Endothelial cell of umbilical vein (primary cell): Measurements from ENCODE around the gene RMP24.

Experiments used
- BruUV-seq: library from RNA; stranded (reverse); fragments of 400-500 nt; replicated peaks from 2 replicates; lab custom pipeline; 2021; lab: Mats Ljungman, UMichigan
- CTCF ChIA-PET: fragments of 300-600, 350-600 bp; sonication (Branson Sonifier 250); formaldehyde crosslinking; loops from one replicate; lab custom pipeline; 2021; ENCODE audit warnings: antibody characterized with exemption, inconsistent platforms; lab: Charles Lee
- POLR2A ChIA-PET: fragments of 300-600, 350-600 bp; sonication (Branson Sonifier 250); formaldehyde crosslinking; loops from one replicate; lab custom pipeline; 2021; ENCODE audit warnings: antibody characterized with exemption, inconsistent platforms; lab: Charles Lee
- DNase-seq: peaks from one replicate; pipeline ENCODE4 v3.0.0-alpha.2; 2011; ENCODE audit warnings: low read depth, low spot score
- FAIRE-seq: peaks from 2 replicates; lab custom pipeline; 2011; peaks lifted over from hg19 to GRCh38; lab: Jason Lieb, UNC
- H2AFZ ChIP-seq: 2 replicates; pipeline ENCODE4 v1.6.0; 2012; ENCODE audit warnings: low read depth, low read length, control low read depth, inconsistent platforms
- H3K27ac ChIP-seq: 2 replicates; pipeline ENCODE4 v1.5.1; 2011; ENCODE audit warnings: low read depth, mild to moderate bottlenecking, control low read depth, low read length, moderate library complexity; ENCODE audit not compliant: insufficient read depth
- H3K27me3 ChIP-seq, 2 experiments: 2 replicates each; pipeline versions ENCODE4 v1.6.0 to v1.6.1; 2011; ENCODE audit warnings: low read length in 2 of 2, mixed read lengths in 1 of 2; ENCODE audit not compliant: control insufficient read depth in 2 of 2, insufficient read depth in 2 of 2
- H3K36me3 ChIP-seq, 2 experiments: 2 replicates in 1 of 2; 3 replicates in 1 of 2; pipeline ENCODE4 v1.5.1; 2011; ENCODE audit warnings: low read length in 2 of 2, mild to moderate bottlenecking in 1 of 2, moderate library complexity in 1 of 2; ENCODE audit not compliant: control insufficient read depth in 2 of 2, insufficient read depth in 2 of 2; ENCODE audit errors: extremely low read depth in 1 of 2
- H3K4me1 ChIP-seq: 3 replicates; pipeline ENCODE4 v1.5.1; 2011; ENCODE audit warnings: mild to moderate bottlenecking, low read length; ENCODE audit not compliant: control insufficient read depth, insufficient read depth; ENCODE audit errors: extremely low read depth
- H3K4me2 ChIP-seq: 2 replicates; pipeline ENCODE4 v1.6.1; 2011; ENCODE audit warnings: low read length, control low read depth, mixed read lengths; ENCODE audit not compliant: insufficient read depth
- H3K4me3 ChIP-seq, 3 experiments: fragments of 200-600 bp in 1 of 3; sonication (generic), shearing (Covaris generic) in 1 of 3; replicated peaks in 1 of 3; 2 replicates each; pipeline ENCODE4 v1.5.1; 2011 to 2016; ENCODE audit warnings: control low read depth in 3 of 3, low read length in 3 of 3, mild to moderate bottlenecking in 2 of 3, inconsistent platforms in 1 of 3, low read depth in 1 of 3, moderate library complexity in 1 of 3; ENCODE audit not compliant: insufficient read depth in 1 of 3
- H3K79me2 ChIP-seq: 2 replicates; pipeline ENCODE4 v1.6.0; 2012; ENCODE audit warnings: low read length, inconsistent platforms; ENCODE audit not compliant: control insufficient read depth, insufficient read depth
- H3K9ac ChIP-seq: replicated peaks from 2 replicates; pipeline ENCODE3; 2011; ENCODE audit warnings: low read length, control low read depth; ENCODE audit not compliant: insufficient read depth; ENCODE audit errors: extremely low read depth
- H3K9me1 ChIP-seq: replicated peaks from 3 replicates; pipeline ENCODE4 v1.6.0; 2011; ENCODE audit warnings: mild to moderate bottlenecking, low read length; ENCODE audit not compliant: control insufficient read depth, insufficient read depth; ENCODE audit errors: extremely low read depth
- H3K9me3 ChIP-seq: replicated peaks from 2 replicates; pipeline ENCODE4 v1.5.1; 2012; ENCODE audit warnings: low read length, inconsistent platforms; ENCODE audit not compliant: control insufficient read depth, insufficient read depth
- H4K20me1 ChIP-seq: replicated peaks from 2 replicates; pipeline ENCODE3; 2011; ENCODE audit warnings: mild to moderate bottlenecking, low read length; ENCODE audit not compliant: control insufficient read depth, insufficient read depth; ENCODE audit errors: extremely low read depth
- CTCF ChIP-seq, 2 donors: IDR thresholded peaks; 1 replicate in 1 of 2; 2 replicates in 1 of 2; pipeline ENCODE4 v1.5.1; 2011; ENCODE audit warnings: low read length in 2 of 2, mild to moderate bottlenecking in 2 of 2, moderate library complexity in 2 of 2, control low read depth in 1 of 2, inconsistent platforms in 1 of 2, low read depth in 1 of 2; ENCODE audit not compliant: insufficient read depth in 1 of 2; ENCODE audit errors: extremely low read depth in 1 of 2
- EZH2 ChIP-seq: IDR thresholded peaks from 2 replicates; pipeline ENCODE4 v1.6.1; 2012; ENCODE audit warnings: borderline replicate concordance, low read depth, mild to moderate bottlenecking, moderate library complexity, low read length, inconsistent platforms; ENCODE audit not compliant: severe bottlenecking
- FOS ChIP-seq: IDR thresholded peaks from 2 replicates; pipeline ENCODE4 v1.6.1; 2011; ENCODE audit warnings: mild to moderate bottlenecking, low read length, moderate library complexity, borderline replicate concordance; ENCODE audit not compliant: insufficient read depth
- GATA2 ChIP-seq: IDR thresholded peaks from 2 replicates; pipeline ENCODE4 v1.7.0; 2011; ENCODE audit warnings: low read depth, mild to moderate bottlenecking, moderate library complexity, mixed read lengths, low read length; ENCODE audit not compliant: insufficient read length, insufficient read depth
- JUN ChIP-seq: IDR thresholded peaks from 2 replicates; pipeline ENCODE4 v1.6.1; 2011; ENCODE audit warnings: borderline replicate concordance, low read depth; ENCODE audit not compliant: insufficient read length, insufficient read depth
- MYC ChIP-seq: IDR thresholded peaks from one replicate; pipeline ENCODE4 v1.6.1; 2011; ENCODE audit warnings: mild to moderate bottlenecking, low read depth, low read length
- POLR2A ChIP-seq: IDR thresholded peaks from 2 replicates; pipeline ENCODE4 v1.6.1; 2012; ENCODE audit warnings: low read depth, mild to moderate bottlenecking, control low read depth, low read length
- POLR2AphosphoS5 ChIP-seq: IDR thresholded peaks from 2 replicates; pipeline ENCODE4 v1.6.1; 2012; ENCODE audit warnings: low read depth, mild to moderate bottlenecking, control low read depth, low read length, moderate library complexity; ENCODE audit not compliant: insufficient read depth
- dilution Hi-C: fragments of 300-500 bp; cut with MboI; formaldehyde crosslinking; loops from one replicate; pipeline ENCODE4 v1.15.0; 2019; ENCODE audit warnings: low sequenced_read_pairs; ENCODE audit not compliant: extremely low pct_ligation_motif_present
- intact Hi-C: fragments of 100-400 bp; cut with micrococcal nuclease; formaldehyde crosslinking; loops from one replicate; pipeline ENCODE4 v1.10.0; 2022
- TF ChIP-seq, protein P1 (sequence below): IDR thresholded peaks from 2 replicates; pipeline ENCODE4 v1.6.1; 2011; ENCODE audit not compliant: insufficient read depth, insufficient read length

Gene RMP24

GRCh38 chr18:35933982-35934381 lies 38.5 kb upstream of the RMP24 start:
- peaks cover 0 to 4% of the 10 kb centered on the region in 2 experiments for H3K27me3 ChIP-seq
- no peak overlapping the region for H3K27ac ChIP-seq
- dilution Hi-C loops = no loop called here
- H3K9ac ChIP-seq = no peak overlapping the region
- CTCF ChIA-PET = no interaction called here
- H2AFZ ChIP-seq = no peak overlapping the region
- H3K4me2 ChIP-seq = no peak overlapping the region
- intact Hi-C loops = no loop called here
- no peaks in the 10 kb centered on the region for H3K79me2 ChIP-seq
- POLR2A ChIA-PET = no interaction called here
- no peaks in the 10 kb centered on the region for H3K9me3 ChIP-seq
- H3K4me3 ChIP-seq = no peak overlapping the region
- DNase-seq = no peak
- BruUV-seq = no TSS peak
- H3K9me1 ChIP-seq = no peaks in the 10 kb centered on the region
- H4K20me1 ChIP-seq = no peaks in the 10 kb centered on the region
- no peaks in the 10 kb centered on the region for H3K4me1 ChIP-seq
- no peak for TF ChIP-seq POLR2AphosphoS5
- TF ChIP-seq GATA2 = no peak
- TF ChIP-seq, protein P1, sequence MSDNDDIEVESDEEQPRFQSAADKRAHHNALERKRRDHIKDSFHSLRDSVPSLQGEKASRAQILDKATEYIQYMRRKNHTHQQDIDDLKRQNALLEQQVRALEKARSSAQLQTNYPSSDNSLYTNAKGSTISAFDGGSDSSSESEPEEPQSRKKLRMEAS = no peak
- no peak for TF ChIP-seq JUN
- no peak for TF ChIP-seq FOS
- TF ChIP-seq CTCF (IDR thresholded peaks at IDR 0.05; ENCODE audit: extremely low read depth in 1 of 2, insufficient read depth in 1 of 2, low read depth in 1 of 2, low read length in 2 of 2) = no peak
- no peak for FAIRE-seq
- H3K36me3 ChIP-seq = no peaks in the 10 kb centered on the region

GRCh38 chr18:35934891-35935290 lies 37.6 kb upstream of the RMP24 start:
- Histone ChIP-seq H3K4me3 (no peak overlapping the region), H3K9me3 (no peaks in the 10 kb centered on the region), H2AFZ (no peak overlapping the region), H3K9ac (no peak overlapping the region), H3K79me2 (no peaks in the 10 kb centered on the region), H3K27me3 (peaks cover 0 to 4% of the 10 kb centered on the region in 2 experiments), H3K36me3 (no peaks in the 10 kb centered on the region), H3K27ac (no peak overlapping the region), H3K4me1 (no peaks in the 10 kb centered on the region), H3K9me1 (no peaks in the 10 kb centered on the region), H4K20me1 (no peaks in the 10 kb centered on the region), H3K4me2 (no peak overlapping the region)
- no peak for TF ChIP-seq POLR2AphosphoS5
- no peak for TF ChIP-seq CTCF (IDR thresholded peaks at IDR 0.05; ENCODE audit: extremely low read depth in 1 of 2, insufficient read depth in 1 of 2, low read depth in 1 of 2, low read length in 2 of 2)
- TF ChIP-seq EZH2 = no peak
- TF ChIP-seq JUN = no peak
- TF ChIP-seq FOS = no peak
- no peak for TF ChIP-seq MYC
- TF ChIP-seq, protein P1 = no peak
- TF ChIP-seq GATA2 = no peak
- no peak for TF ChIP-seq POLR2A
- FAIRE-seq = no peak
- dilution Hi-C loops (no loop called here), intact Hi-C loops (no loop called here)
- ChIA-PET CTCF (no interaction called here), POLR2A (no interaction called here)
- no peak for DNase-seq
- no TSS peak for BruUV-seq
